ENCODE measurements around the gene SURF6.
"Not testable (repeated sequence)": the region's sequence is repeated elsewhere in the genome, so short reads cannot be mapped to it uniquely, and the experiment has no call there.

The SURF6 gene

GRCh38 chr9:133335924-133336811 is at the start of gene SURF6:
Gene SURF6 (minus strand): TSS chr9:133336188. CDS start chr9:133336132, 56 bp downstream.
- DNase-seq: peak; percentile 72

GRCh38 chr9:133385452-133385851 is 49.5 kb upstream of the SURF6 start:
- no peak for DNase-seq

- no peak for DNase-seq
Observed at GRCh38 chr9:133384736-133385321, 48.8 kb upstream of the SURF6 start.

- no peak for DNase-seq
Observed at GRCh38 chr9:133383438-133383837, 47.5 kb upstream of the SURF6 start.

GRCh38 chr9:133382507-133383141 is 46.6 kb upstream of the SURF6 start:
- DNase-seq: no peak

- DNase-seq: no peak
Observed at GRCh38 chr9:133380734-133381133, 44.7 kb upstream of the SURF6 start.

- DNase-seq: no peak
Observed at GRCh38 chr9:133379153-133380086, 43.4 kb upstream of the SURF6 start.

- DNase-seq: no peak
Observed at GRCh38 chr9:133378408-133378962, 42.5 kb upstream of the SURF6 start.

GRCh38 chr9:133377721-133378216 is 41.8 kb upstream of the SURF6 start:
- DNase-seq: no peak

- DNase-seq: not testable (repeated sequence)
Observed at GRCh38 chr9:133377280-133377679, 41.3 kb upstream of the SURF6 start.

GRCh38 chr9:133375724-133376654 is 40.0 kb upstream of the SURF6 start, which contains the start of the genes STKLD1 and SURF4:
Gene STKLD1 (plus strand): TSS chr9:133376366. CDS start chr9:133376474, 108 bp downstream.
Gene SURF4 (minus strand): TSS chr9:133376060. CDS start chr9:133375969, 91 bp downstream.
- DNase-seq: peak; percentile 87

GRCh38 chr9:133375116-133375723 is 39.2 kb upstream of the SURF6 start:
- no peak for DNase-seq

- DNase-seq: no peak
Observed at GRCh38 chr9:133374612-133375115, 38.7 kb upstream of the SURF6 start.

GRCh38 chr9:133372144-133372543 is 36.2 kb upstream of the SURF6 start:
- DNase-seq: no peak

GRCh38 chr9:133371261-133371711 is 35.3 kb upstream of the SURF6 start:
- no peak for DNase-seq

- no peak for DNase-seq
Observed at GRCh38 chr9:133370685-133371084, 34.7 kb upstream of the SURF6 start.

GRCh38 chr9:133369933-133370332 is 33.9 kb upstream of the SURF6 start:
- no peak for DNase-seq

GRCh38 chr9:133369422-133369821 is 33.4 kb upstream of the SURF6 start:
- DNase-seq: no peak

GRCh38 chr9:133368249-133368881 is 32.4 kb upstream of the SURF6 start:
- DNase-seq: no peak

Measured in NCI-H2227 treated with DMSO at 0.1 percent for 48 hours (cell line).